Hematopoietic multipotent progenitor cell treated with erythropoietin and hydrocortisone succinate and interleukin-3 and kit ligand, for 8 days (in vitro differentiated cells): ENCODE results near the gene WDR90.

Experiments used
- DNase-seq: peaks from one replicate; pipeline ENCODE4 v3.0.0-alpha.2; 2015

Gene WDR90

GRCh38 chr16:693364-693763 is 44.2 kb downstream of the WDR90 start:
- no peak for DNase-seq

DNA sequence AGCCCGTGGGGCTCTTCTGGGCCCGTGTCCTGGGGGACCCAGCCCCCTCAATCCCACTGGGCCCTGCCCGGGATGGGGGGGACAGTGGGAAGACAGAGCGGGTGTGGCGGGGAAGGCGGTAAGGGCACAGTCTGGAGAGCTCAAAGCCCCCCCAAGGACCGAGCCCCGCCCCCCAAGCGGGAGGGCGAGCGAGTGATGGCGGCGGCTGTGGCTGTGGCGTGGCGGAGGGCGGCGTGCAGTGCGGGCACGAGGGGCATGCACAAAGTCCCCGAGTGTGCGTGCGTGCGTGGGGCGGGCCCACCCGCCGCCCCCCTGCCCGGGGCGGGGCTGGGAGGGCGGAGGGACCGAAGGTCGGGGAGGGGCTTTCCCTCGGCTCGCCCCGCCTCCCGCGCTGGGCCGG is 44.6 kb downstream of the WDR90 start:
- no peak for DNase-seq

- DNase-seq = no peak
Measured at GRCh38 chr16:694187-694862, 45.2 kb downstream of the WDR90 start.

DNA sequence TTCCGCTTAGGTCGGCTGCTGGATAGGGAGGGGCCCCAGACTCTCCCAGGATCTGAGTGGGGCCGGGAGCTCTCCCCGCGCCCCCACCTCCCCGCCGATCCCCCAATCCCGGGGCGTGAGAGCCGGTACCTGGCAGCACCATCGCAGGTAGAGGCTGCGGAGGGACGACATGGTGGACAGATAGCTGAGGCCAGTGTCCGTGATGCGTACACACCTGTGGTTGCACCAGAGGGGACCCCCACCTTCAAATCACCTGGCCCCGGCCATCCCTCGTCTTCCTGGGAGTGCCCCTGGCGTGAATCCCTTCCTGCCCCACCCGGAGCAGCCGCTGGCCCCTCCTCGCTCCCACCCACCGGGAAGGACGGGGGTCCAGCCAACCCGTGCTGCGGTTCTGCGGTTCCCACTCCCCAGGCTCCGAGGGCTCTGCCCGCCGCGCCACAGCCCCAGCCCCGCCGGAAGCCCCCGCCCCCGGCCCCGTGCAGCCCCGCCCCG is 45.7 kb downstream of the WDR90 start:
- no peak for DNase-seq

- peak; percentile 61 for DNase-seq
Measured at GRCh38 chr16:695355-696089, 46.4 kb downstream of the WDR90 start.

- DNase-seq = no peak
Measured at GRCh38 chr16:698911-699671, 49.9 kb downstream of the WDR90 start.

GRCh38 chr16:700684-701584 is 51.8 kb downstream of the WDR90 start:
- DNase-seq = no peak

- DNase-seq = no peak
Measured at GRCh38 chr16:702341-702740, 53.2 kb downstream of the WDR90 start.

- no peak for DNase-seq
Measured at GRCh38 chr16:703406-703805, 54.2 kb downstream of the WDR90 start.

DNA sequence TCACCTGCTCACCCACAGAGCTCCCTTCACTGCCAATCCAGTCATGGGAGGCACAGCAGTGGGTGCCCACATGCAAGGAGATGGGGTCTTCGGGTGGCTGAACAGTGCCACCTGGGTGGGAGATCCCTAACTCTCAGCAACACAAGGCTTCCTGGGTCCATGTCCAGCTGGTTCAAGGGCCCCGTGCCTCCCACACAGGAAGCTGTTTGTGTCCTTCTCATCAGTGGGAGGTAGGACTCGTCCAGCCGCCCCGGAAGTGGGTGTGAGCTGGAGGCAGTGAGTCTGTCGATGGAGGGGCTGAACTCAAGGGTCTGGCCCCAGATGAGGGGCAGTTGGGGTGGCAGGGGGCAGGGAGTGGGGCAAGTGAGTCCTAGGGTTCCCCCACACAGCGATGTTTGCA is 54.9 kb downstream of the WDR90 start:
- no peak for DNase-seq

DNA sequence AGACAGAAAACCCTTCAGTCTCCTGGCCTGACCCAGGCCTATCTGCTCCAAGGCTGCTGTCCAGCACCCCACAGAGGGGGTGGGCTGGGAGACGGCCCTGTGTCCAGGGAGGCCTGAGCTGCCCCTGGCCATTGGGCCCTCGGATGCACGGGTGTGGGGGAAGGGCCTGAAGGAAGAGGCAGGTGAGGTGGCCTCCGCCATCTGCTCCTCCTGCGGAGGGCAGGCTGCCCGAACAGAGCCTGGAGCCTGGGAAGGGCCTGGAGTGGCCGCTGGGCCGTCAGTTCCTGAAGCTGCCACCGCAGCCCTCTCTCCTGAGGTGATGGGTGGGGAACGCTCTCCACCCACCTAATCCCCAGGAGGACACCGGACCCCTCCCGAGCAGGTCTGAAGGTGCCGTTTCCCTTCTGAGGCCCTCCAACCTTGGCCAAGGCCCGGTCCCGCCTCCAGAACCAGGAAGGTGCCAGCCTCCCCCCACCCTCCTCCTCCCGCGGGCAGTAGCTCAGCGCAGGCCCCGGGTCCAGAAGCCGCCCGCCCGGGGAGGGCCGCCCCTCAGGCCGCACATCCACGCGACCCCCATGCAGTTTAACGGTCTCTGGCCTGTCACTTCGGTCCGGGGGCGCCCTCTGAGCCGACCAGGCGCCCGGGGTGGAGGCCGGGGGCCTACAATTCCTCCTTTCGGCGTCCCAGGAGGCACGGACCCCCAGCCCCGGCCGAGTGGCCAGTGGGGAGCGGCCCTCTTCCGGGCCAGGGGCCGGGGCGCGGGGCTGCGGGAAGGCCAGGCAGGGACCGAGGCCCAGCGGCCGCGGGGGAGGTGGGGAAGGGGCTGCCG is 55.6 kb downstream of the WDR90 start:
- DNase-seq = no peak

DNA sequence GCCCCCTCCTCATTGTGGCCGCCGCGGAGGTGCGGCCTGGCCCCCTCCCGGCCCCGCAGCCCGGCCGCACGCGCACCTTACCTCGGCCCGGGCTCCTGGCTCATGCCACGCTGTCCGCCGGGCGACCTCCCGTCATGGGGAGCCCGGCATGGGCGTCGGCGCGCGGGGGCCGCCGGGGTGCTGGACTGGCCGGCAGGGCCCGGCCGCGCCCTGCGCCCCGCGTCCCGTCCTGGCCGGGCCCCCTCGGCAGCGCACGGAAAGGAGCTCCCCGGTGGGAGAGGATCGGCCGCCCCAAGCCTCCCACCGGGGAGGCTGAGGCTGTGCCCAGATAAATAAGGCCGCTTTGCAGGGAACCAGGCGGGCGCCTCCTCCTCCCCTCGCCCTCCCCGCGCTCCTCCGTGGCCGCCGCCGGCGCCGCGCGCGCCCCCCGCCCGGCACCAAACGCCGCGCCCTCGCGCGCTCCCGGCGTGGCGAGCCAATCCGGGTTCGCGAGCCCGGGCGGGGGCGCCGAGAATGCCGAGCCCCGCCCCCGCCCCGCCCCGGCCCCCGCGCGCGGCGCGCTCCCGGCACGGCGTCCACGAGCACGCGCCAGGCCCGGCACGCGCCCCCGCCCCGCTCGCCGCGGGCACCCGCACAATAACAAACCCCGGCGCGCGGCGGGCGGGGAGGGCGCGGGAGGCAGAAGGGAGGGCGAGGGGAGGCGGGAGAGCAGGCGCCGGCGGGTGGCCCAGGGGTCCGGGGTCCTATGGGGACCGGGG is 56.4 kb downstream of the WDR90 start, which contains the start of gene FBXL16:
Gene FBXL16 (minus strand): TSS at position 371 of the 758 bp plus-strand sequence. CDS start 8,396 bp downstream, outside the sequence.
- no peak for DNase-seq

- no peak for DNase-seq
Measured at GRCh38 chr16:706189-707061, 57.3 kb downstream of the WDR90 start.

GRCh38 chr16:707062-707538 is 57.9 kb downstream of the WDR90 start:
- no peak for DNase-seq

GRCh38 chr16:708019-708418 is 58.9 kb downstream of the WDR90 start:
- no peak for DNase-seq

DNA sequence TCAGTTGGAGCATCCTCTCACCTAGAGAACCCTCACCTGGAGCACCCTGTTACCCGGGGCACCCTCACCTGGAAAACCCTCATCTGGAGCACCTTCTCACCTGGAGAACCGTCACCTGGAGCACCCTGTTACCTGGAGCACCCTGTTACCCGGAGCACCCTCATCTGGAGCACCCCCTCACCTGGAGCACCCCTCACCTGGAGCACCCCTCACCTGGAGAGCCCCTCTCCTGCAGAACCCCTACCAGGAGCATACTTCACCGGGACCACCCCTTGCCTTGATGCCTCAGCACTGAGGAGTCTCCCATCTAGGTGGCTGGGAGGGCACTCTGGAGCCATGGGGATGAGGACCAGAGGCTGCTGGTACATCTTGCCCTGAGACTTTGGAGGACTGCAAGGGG is 59.8 kb downstream of the WDR90 start:
- DNase-seq = no peak

DNA sequence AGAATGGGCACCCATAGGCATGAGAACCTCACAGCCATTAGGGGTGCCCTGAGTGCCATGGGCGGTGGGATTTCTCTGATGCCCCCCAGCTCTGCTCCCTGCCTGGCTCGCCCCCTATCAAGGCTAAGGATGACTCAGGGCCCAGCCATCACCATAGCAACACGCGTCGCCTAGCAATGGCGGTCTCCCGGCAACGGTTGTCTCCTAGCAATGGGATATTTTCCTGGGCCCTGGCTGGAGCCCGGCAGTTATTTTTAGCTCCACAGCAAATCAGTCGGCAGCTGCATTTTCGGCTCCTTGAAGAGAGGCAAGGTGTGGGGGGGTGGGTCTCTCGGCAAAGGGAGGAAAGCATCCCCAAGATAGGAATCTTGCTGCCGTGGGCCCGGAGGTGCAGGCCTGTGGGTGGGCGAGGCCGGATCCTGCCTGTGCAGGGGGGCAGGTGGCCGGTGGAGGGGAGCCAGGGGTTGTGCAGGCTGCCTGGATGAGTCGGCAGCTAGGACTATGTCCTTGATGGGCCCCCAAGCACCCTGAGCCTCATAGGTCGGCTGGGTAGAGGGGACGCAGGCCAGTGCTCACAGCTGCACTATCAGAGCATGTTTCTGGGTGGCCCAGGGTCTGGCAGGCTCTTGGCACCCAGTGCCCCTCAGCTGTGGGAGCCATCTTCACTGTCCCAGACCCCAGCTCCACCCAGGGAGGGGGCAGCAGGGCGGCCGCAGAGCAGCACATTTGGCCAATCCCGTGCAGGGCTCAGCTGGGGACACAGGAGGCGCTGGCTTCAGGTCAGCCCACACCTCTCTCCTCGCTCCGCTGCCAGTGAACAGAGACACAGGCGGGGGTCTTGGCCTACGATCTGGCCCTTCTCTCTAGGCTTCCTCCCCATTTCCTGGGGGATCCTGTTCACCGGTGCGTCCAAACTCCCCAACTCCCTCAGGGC is 60.7 kb downstream of the WDR90 start:
- DNase-seq = peak; percentile 44

- no peak for DNase-seq
Measured at GRCh38 chr16:710500-711075, 61.4 kb downstream of the WDR90 start.
